Suprapubic skin (tissue), 4 donors: Measurements from ENCODE around the gene SLC17A1.

Experiments used
- POLR2A ChIP-seq, 2 donors: fragments of 450-650 bp; IDR thresholded peaks; one replicate each; pipeline ENCODE4 v1.6.1; 2017; ENCODE audit warnings: antibody characterized with exemption in 2 of 2, mild to moderate bottlenecking in 2 of 2, moderate library complexity in 2 of 2
- POLR2AphosphoS5 ChIP-seq, 3 donors: sonication (generic); formaldehyde crosslinking; IDR thresholded peaks; one replicate each; pipeline ENCODE4 v1.6.1; 2017; ENCODE audit warnings: antibody characterized with exemption in 3 of 3
- TF ChIP-seq, protein P1 (sequence below), 2 donors: fragments of 200-600 bp in 1 of 2; fragments of 450-650 bp in 1 of 2; sonication (generic) in 1 of 2; IDR thresholded peaks; one replicate each; pipeline ENCODE4 v1.5.1; 2016 to 2019; ENCODE audit warnings: antibody characterized with exemption in 2 of 2, mild to moderate bottlenecking in 1 of 2, moderate library complexity in 1 of 2

- TF ChIP-seq, protein P1, sequence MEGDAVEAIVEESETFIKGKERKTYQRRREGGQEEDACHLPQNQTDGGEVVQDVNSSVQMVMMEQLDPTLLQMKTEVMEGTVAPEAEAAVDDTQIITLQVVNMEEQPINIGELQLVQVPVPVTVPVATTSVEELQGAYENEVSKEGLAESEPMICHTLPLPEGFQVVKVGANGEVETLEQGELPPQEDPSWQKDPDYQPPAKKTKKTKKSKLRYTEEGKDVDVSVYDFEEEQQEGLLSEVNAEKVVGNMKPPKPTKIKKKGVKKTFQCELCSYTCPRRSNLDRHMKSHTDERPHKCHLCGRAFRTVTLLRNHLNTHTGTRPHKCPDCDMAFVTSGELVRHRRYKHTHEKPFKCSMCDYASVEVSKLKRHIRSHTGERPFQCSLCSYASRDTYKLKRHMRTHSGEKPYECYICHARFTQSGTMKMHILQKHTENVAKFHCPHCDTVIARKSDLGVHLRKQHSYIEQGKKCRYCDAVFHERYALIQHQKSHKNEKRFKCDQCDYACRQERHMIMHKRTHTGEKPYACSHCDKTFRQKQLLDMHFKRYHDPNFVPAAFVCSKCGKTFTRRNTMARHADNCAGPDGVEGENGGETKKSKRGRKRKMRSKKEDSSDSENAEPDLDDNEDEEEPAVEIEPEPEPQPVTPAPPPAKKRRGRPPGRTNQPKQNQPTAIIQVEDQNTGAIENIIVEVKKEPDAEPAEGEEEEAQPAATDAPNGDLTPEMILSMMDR (IDR thresholded peaks at IDR 0.05) = no peak
- TF ChIP-seq POLR2A (IDR thresholded peaks at IDR 0.05) = no peak
- TF ChIP-seq POLR2AphosphoS5 (IDR thresholded peaks at IDR 0.05) = no peak
Measured at GRCh38 chr6:25768566-25768965, 63.3 kb downstream of the SLC17A1 start.
